KOPT-K1 (cell line): ENCODE measurements around the gene HSPH1.

Experiments used
- H3K27ac ChIP-seq: fragments of 200-600 bp; sonication (generic); 2 replicates; pipeline ENCODE4 v1.5.1; 2016; ENCODE audit warnings: antibody characterized with exemption, mild to moderate bottlenecking, low read depth, low read length; ENCODE audit not compliant: poor library complexity, severe bottlenecking
- H3K36me3 ChIP-seq: fragments of 200-600 bp; sonication (generic); 2 replicates; pipeline ENCODE4 v1.5.1; 2017; ENCODE audit warnings: antibody characterized with exemption, mild to moderate bottlenecking, low read length, moderate library complexity; ENCODE audit not compliant: insufficient read depth
- H3K9me3 ChIP-seq: fragments of 200-600 bp; sonication (generic); 2 replicates; pipeline ENCODE4 v1.5.1; 2017; ENCODE audit warnings: antibody characterized with exemption, low read length, mild to moderate bottlenecking; ENCODE audit not compliant: insufficient read depth, poor library complexity, severe bottlenecking

HSPH1 gene

GRCh38 chr13:31122544-31123260 is 39.0 kb downstream of the HSPH1 start:
- H3K9me3 ChIP-seq, result no peaks in the 10 kb centered on the region
- H3K27ac ChIP-seq, result no peak overlapping the region
- no peaks in the 10 kb centered on the region for H3K36me3 ChIP-seq

DNA sequence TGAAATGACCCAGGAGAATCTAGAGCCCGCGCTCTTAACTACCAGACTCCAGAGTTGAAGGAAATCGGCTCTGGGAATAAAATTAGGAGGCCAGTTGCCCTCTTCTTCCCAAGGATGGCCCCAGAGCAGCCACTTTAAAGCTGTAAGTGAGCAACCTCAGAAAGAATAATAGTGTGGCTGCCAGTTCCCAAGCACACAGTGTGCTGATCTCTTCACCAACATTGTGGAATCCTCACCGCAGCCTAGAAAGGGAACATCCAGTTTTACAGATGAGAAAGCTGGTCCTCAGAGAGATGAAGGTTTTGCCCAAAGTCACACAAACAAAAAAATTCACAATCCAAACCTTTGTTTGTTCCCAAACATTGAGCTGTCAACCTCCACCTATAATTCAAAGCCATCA is 39.6 kb downstream of the HSPH1 start:
- H3K27ac ChIP-seq, result no peak overlapping the region
- H3K36me3 ChIP-seq, result no peaks in the 10 kb centered on the region
- H3K9me3 ChIP-seq, result no peaks in the 10 kb centered on the region

GRCh38 chr13:31121379-31122140 is 40.1 kb downstream of the HSPH1 start:
- H3K9me3 ChIP-seq, result no peaks in the 10 kb centered on the region

GRCh38 chr13:31119966-31120700 is 41.6 kb downstream of the HSPH1 start:
- no peaks in the 10 kb centered on the region for H3K9me3 ChIP-seq
- H3K36me3 ChIP-seq, result no peaks in the 10 kb centered on the region
- no peak overlapping the region for H3K27ac ChIP-seq

More at GRCh38 chr13:31121379-31122140, 40.1 kb downstream of the HSPH1 start:
- H3K36me3 ChIP-seq, result no peaks in the 10 kb centered on the region
- H3K27ac ChIP-seq, result no peak overlapping the region

GRCh38 chr13:31119526-31119925 is 42.2 kb downstream of the HSPH1 start:
- Histone ChIP-seq H3K9me3 (no peaks in the 10 kb centered on the region), H3K36me3 (no peaks in the 10 kb centered on the region), H3K27ac (no peak overlapping the region)

DNA sequence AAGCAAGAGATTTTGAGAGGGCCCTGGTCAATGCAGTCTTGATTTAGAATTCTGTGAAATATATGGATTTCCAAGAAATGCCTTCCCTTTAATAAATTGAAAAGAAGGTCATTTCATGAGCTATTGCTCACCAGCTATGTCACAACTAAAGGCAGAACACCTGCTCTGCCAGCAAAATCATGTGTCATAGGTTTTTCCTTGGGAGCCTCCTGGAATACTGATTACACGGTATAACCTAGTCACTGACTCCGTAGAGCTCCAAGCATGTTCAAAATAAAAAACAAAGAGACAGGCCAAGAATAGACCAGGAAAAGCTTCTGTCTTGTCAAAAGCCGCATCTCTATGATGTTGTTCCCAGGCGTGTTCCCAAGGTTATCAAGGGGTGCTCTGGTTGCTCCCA is 45.5 kb downstream of the HSPH1 start:
- Histone ChIP-seq H3K36me3 (no peaks in the 10 kb centered on the region), H3K27ac (no peak overlapping the region), H3K9me3 (no peaks in the 10 kb centered on the region)

GRCh38 chr13:31115616-31116015 is 46.1 kb downstream of the HSPH1 start:
- H3K27ac ChIP-seq, result no peak overlapping the region
- H3K9me3 ChIP-seq, result no peaks in the 10 kb centered on the region
- no peaks in the 10 kb centered on the region for H3K36me3 ChIP-seq

DNA sequence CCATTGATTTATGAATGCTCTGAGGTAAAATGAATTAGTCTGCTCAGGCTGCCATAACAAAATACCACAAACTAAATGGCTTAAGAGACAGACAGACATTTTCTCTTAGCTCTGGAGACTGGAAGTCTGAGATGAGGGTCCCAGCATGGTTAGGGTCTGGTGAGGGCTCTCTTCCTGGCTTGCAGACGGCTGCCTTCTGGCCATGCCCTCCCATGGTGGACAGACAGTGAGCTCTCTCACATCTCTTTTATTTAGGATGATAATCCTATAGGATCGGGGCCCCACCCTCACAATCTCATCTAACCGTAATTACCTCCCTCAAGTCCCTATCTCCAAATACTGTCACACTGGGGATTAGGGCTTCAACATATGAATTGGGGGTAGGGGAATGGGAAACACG is 47.1 kb downstream of the HSPH1 start:
- H3K9me3 ChIP-seq, result no peaks in the 10 kb centered on the region
- no peak overlapping the region for H3K27ac ChIP-seq
- H3K36me3 ChIP-seq, result no peaks in the 10 kb centered on the region

- Histone ChIP-seq H3K27ac (no peak overlapping the region), H3K9me3 (no peaks in the 10 kb centered on the region), H3K36me3 (no peaks in the 10 kb centered on the region)
Observed at GRCh38 chr13:31111136-31111535, 50.6 kb downstream of the HSPH1 start.

DNA sequence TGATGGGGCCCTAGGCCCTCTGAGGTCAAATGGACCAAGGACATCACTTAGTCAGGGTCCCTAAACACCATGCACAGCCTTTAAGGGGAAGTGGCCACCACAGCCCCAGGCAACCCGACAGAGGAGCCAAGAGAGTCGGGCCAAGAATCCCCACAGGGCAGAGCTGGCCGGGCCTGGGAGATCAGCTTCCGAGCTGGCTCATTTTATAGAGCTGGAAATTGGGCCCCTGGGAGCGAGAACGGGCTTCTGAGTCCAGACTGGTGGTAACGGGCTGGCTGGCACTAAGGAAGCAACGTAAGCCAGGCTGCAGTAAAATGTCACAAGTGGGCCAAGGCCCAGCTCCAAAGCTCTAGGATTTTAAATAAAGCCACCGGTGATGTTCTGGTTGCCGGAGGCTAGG is 51.1 kb downstream of the HSPH1 start:
- no peaks in the 10 kb centered on the region for H3K36me3 ChIP-seq
- no peak overlapping the region for H3K27ac ChIP-seq

GRCh38 chr13:31110169-31110568 is 51.5 kb downstream of the HSPH1 start:
- Histone ChIP-seq H3K36me3 (no peaks in the 10 kb centered on the region), H3K9me3 (no peaks in the 10 kb centered on the region), H3K27ac (no peak overlapping the region)

More for the DNA sequence above, 51.1 kb downstream of the HSPH1 start:
- H3K9me3 ChIP-seq, result no peaks in the 10 kb centered on the region

- Histone ChIP-seq H3K36me3 (no peaks in the 10 kb centered on the region), H3K9me3 (no peaks in the 10 kb centered on the region), H3K27ac (no peak overlapping the region)
Observed at GRCh38 chr13:31107109-31107508, 54.6 kb downstream of the HSPH1 start.

- Histone ChIP-seq H3K9me3 (no peaks in the 10 kb centered on the region), H3K27ac (no peak overlapping the region), H3K36me3 (no peaks in the 10 kb centered on the region)
Observed at GRCh38 chr13:31105856-31106255, 55.8 kb downstream of the HSPH1 start.

DNA sequence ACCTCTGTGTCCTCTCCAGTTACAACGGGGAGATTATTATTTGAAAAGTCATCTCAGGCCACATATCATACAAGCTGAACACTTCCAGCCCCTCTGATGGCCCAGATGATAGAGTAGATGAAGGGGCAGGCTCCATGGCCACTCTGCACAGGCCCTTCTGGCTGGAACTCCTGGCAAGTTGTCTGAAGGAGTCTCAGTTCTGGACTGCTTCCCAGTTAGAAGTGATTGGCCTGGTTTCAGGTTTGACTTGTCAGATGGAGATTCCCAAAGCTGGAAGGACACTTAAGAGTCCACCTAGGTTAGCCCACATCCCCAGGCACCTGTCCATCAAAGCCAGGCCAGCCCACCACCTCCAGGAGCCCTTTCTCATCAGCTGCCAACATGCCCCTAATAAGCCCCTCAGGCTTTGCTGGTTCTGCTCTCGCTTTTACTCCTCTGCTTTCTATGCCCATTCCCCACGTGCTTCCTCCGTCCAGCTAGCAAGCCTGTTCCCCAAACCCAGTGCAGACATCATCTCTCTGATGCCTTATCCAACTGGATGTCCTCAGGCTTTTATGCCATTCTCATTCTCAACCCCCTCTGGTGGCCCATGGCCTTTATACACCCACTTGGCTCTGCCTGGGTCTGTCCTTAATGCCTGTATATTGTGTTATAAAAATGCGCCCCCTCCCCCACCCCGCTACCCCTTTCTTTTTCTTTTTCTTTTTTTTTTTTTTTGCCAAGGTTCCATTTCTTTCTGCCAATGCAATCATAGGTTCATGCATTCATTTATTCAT is 56.5 kb downstream of the HSPH1 start:
- H3K9me3 ChIP-seq, result no peaks in the 10 kb centered on the region
- no peak overlapping the region for H3K27ac ChIP-seq

DNA sequence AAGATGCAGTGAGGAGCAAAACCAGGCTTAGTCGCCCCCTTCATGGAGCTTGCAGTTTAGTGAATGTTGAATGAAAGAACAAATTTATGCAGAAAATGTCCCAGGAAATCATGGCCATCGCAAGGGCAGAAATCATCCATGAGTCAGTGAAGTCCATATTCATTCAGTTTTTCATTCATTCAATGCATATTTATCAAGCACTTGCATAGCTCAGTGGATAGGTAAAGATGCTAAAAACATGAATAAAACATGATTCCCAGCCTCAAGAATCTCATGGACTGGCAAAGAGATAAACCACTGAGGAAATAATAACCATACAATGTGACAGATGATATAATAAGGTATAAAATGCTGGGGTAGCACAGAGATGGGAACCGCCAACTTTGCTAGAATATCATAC is 58.8 kb downstream of the HSPH1 start:
- Histone ChIP-seq H3K36me3 (no peaks in the 10 kb centered on the region), H3K27ac (no peak overlapping the region), H3K9me3 (no peaks in the 10 kb centered on the region)

More for the DNA sequence above, 56.5 kb downstream of the HSPH1 start:
- no peaks in the 10 kb centered on the region for H3K36me3 ChIP-seq
